Measurements from ENCODE around the gene MCOLN1. TPM values are rescaled to one million over a fixed set of nuclear protein-coding genes. Genes with fewer than 3 reads are reported as not detected.
A peak's percentile ranks its signal among the peaks of the same experiment; 100 is the strongest.

Gene MCOLN1
- total and polyA plus RNA-seq, 2 donors (not counting 3 experiments of a cell fraction or from before 2014, with no cell fraction given): 23.0 to 60.9 TPM

GRCh38 chr19:7533925-7534480, 11.6 kb downstream of the MCOLN1 start:
- peak overlapping the region; percentile 93 for H3K4me2 ChIP-seq (ENCODE audit: insufficient read depth, low read length)
- H3K36me3 ChIP-seq (ENCODE audit: control insufficient read depth in 2 of 2, extremely low read depth in 1 of 2, insufficient read depth in 2 of 2, low read length in 2 of 2): peaks cover 3 to 4% of the 10 kb centered on the region in 2 experiments
- H3K9me3 ChIP-seq (replicated peaks; ENCODE audit: control insufficient read depth, insufficient read depth, low read length): no peaks in the 10 kb centered on the region
- H3K9ac ChIP-seq (replicated peaks; ENCODE audit: extremely low read depth, insufficient read depth, low read length): peak overlapping the region; percentile 71
- peak overlapping the region; percentile 55 to 97 (median 82) for H3K4me3 ChIP-seq (replicated peaks in 1 of 3; ENCODE audit: insufficient read depth in 1 of 3, low read depth in 1 of 3, low read length in 3 of 3)
- H3K9me1 ChIP-seq (replicated peaks; ENCODE audit: control insufficient read depth, extremely low read depth, insufficient read depth, low read length): no peaks in the 10 kb centered on the region
- DNase-seq (ENCODE audit: low read depth, low spot score): peak; percentile 88
- H2AFZ ChIP-seq (ENCODE audit: low read depth, low read length): peak overlapping the region; percentile 88
- TF ChIP-seq POLR2AphosphoS5 (IDR thresholded peaks at IDR 0.05; ENCODE audit: insufficient read depth, low read depth, low read length) (peak; percentile 78), POLR2A (IDR thresholded peaks at IDR 0.05; ENCODE audit: low read depth, low read length) (peak; percentile 42), GATA2 (IDR thresholded peaks at IDR 0.05; ENCODE audit: insufficient read depth, insufficient read length, low read depth, low read length) (no peak), MYC (IDR thresholded peaks at IDR 0.05; ENCODE audit: low read depth, low read length) (no peak)
- ChIA-PET CTCF (interaction anchor here (1.0 to 2.2 kb wide), 5 partner anchors 11 to 180 kb away, joined by 3 to 6 read pairs (median 4); no protein-coding TSS in a partner anchor), POLR2A (interaction anchor here (1.5 kb wide), 1 partner anchor 12 kb away, joined by 4 read pairs; the partner anchor contains the start of gene MCOLN1)
- no peaks in the 10 kb centered on the region for H3K27me3 ChIP-seq (ENCODE audit: control insufficient read depth in 2 of 2, insufficient read depth in 2 of 2, low read length in 2 of 2)
- H3K4me1 ChIP-seq (ENCODE audit: control insufficient read depth, extremely low read depth, insufficient read depth, low read length): peaks cover 8% of the 10 kb centered on the region
- TSS peak; percentile 69 for BruUV-seq (replicated peaks)
- intact Hi-C loops (cut with micrococcal nuclease): loop anchor here (1.0 to 5.0 kb wide), 4 partner anchors 12 to 180 kb away; partner anchors contain the start of genes MCOLN1 and PEX11G
- H3K79me2 ChIP-seq (ENCODE audit: control insufficient read depth, insufficient read depth, low read length): no peaks in the 10 kb centered on the region
- H3K27ac ChIP-seq (ENCODE audit: insufficient read depth, low read depth, low read length): peak overlapping the region; percentile 50
- H4K20me1 ChIP-seq (replicated peaks; ENCODE audit: control insufficient read depth, extremely low read depth, insufficient read depth, low read length): no peaks in the 10 kb centered on the region
- no peak for FAIRE-seq
- dilution Hi-C loops (cut with MboI; ENCODE audit: extremely low pct_ligation_motif_present, low sequenced_read_pairs): no loop called here

DNA sequence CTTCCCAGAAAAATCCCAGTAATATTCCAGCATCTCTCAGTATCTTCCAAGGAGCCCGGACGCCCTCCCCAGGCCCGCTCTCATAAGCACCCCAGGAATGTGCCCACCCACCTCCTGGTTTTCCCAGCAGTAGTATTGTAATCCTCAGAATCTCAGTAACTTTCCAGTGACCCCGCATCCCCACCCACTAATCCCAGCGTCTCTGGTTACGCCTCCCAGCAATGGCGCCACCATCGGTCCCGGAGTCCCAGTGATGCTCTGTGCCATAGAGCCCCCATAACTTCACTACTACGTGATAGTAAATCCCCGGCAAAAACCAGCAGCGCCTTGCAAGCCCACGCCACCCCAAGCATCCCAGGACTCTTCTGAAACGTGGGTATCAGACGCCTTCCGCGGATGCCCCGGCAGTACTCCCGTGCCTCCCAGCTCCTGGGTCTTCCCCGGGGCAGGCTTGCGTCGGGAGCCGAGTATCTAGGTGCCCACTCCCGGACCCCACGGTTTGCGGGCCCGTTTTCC, 12.2 kb downstream of the MCOLN1 start:
- intact Hi-C loops (cut with micrococcal nuclease): loop anchor here (1.0 to 5.0 kb wide), 5 partner anchors 12 to 180 kb away; partner anchors contain the start of genes MCOLN1, PET100, PEX11G and XAB2
- BruUV-seq (replicated peaks): no TSS peak

More for the DNA sequence above, 12.2 kb downstream of the MCOLN1 start:
- Histone ChIP-seq H2AFZ (ENCODE audit: low read depth, low read length) (peak overlapping the region; percentile 74), H3K79me2 (ENCODE audit: control insufficient read depth, insufficient read depth, low read length) (no peaks in the 10 kb centered on the region), H3K9me1 (replicated peaks; ENCODE audit: control insufficient read depth, extremely low read depth, insufficient read depth, low read length) (no peaks in the 10 kb centered on the region), H4K20me1 (replicated peaks; ENCODE audit: control insufficient read depth, extremely low read depth, insufficient read depth, low read length) (no peaks in the 10 kb centered on the region), H3K9ac (replicated peaks; ENCODE audit: extremely low read depth, insufficient read depth, low read length) (peak overlapping the region; percentile 71), H3K27ac (ENCODE audit: insufficient read depth, low read depth, low read length) (peak overlapping the region; percentile 50), H3K4me2 (ENCODE audit: insufficient read depth, low read length) (peak overlapping the region; percentile 93), H3K27me3 (ENCODE audit: control insufficient read depth in 2 of 2, insufficient read depth in 2 of 2, low read length in 2 of 2) (no peaks in the 10 kb centered on the region), H3K9me3 (replicated peaks; ENCODE audit: control insufficient read depth, insufficient read depth, low read length) (no peaks in the 10 kb centered on the region), H3K4me3 (replicated peaks in 1 of 3; ENCODE audit: insufficient read depth in 1 of 3, low read depth in 1 of 3, low read length in 3 of 3) (peak overlapping the region; percentile 55 to 97 (median 82)), H3K36me3 (ENCODE audit: control insufficient read depth in 2 of 2, extremely low read depth in 1 of 2, insufficient read depth in 2 of 2, low read length in 2 of 2) (peaks cover 3% of the 10 kb centered on the region in 2 experiments), H3K4me1 (ENCODE audit: control insufficient read depth, extremely low read depth, insufficient read depth, low read length) (peaks cover 8% of the 10 kb centered on the region)
- DNase-seq (ENCODE audit: low read depth, low spot score) (peak; percentile 90), FAIRE-seq (peak; percentile 88)
- CTCF ChIA-PET: interaction anchor here (1.0 to 2.2 kb wide), 5 partner anchors 11 to 180 kb away, joined by 3 to 6 read pairs (median 4); no protein-coding TSS in a partner anchor
- dilution Hi-C loops (cut with MboI; ENCODE audit: extremely low pct_ligation_motif_present, low sequenced_read_pairs): no loop called here
- POLR2A ChIA-PET: interaction anchor here (1.5 kb wide), 1 partner anchor 13 kb away, joined by 4 read pairs; the partner anchor contains the start of gene MCOLN1
- peak; percentile 3 to 16 for TF ChIP-seq CTCF (IDR thresholded peaks at IDR 0.05; ENCODE audit: extremely low read depth in 1 of 2, insufficient read depth in 1 of 2, low read depth in 1 of 2, low read length in 2 of 2)
- TF ChIP-seq EZH2 (IDR thresholded peaks at IDR 0.05; ENCODE audit: borderline replicate concordance, low read depth, low read length, severe bottlenecking): no peak
- peak; percentile 50 for TF ChIP-seq POLR2A (IDR thresholded peaks at IDR 0.05; ENCODE audit: low read depth, low read length)
- no peak for TF ChIP-seq MYC (IDR thresholded peaks at IDR 0.05; ENCODE audit: low read depth, low read length)
